ENCODE measurements around the gene ZRANB1.

ZRANB1 gene

GRCh38 chr10:124961248-124961570 lies 19.3 kb downstream of the ZRANB1 start:
- no peak for DNase-seq (ENCODE audit: low read depth)
- H3K4me3 ChIP-seq (ENCODE audit: low read length), result no peak overlapping the region
- no peak for TF ChIP-seq CTCF (IDR thresholded peaks at IDR 0.05; ENCODE audit: insufficient read depth, low read depth, low read length, missing control alignments)

GRCh38 chr10:124962421-124962820 lies 20.5 kb downstream of the ZRANB1 start:
- no peak for TF ChIP-seq CTCF (IDR thresholded peaks at IDR 0.05; ENCODE audit: insufficient read depth, low read depth, low read length, missing control alignments)

GRCh38 chr10:124963866-124964720 lies 22.2 kb downstream of the ZRANB1 start:
- no peak for TF ChIP-seq CTCF (IDR thresholded peaks at IDR 0.05; ENCODE audit: insufficient read depth, low read depth, low read length, missing control alignments)
- no peak overlapping the region for H3K4me3 ChIP-seq (ENCODE audit: low read length)
- no peak for DNase-seq (ENCODE audit: low read depth)

More at GRCh38 chr10:124962421-124962820, 20.5 kb downstream of the ZRANB1 start:
- H3K4me3 ChIP-seq (ENCODE audit: low read length), result no peak overlapping the region
- no peak for DNase-seq (ENCODE audit: low read depth)

- H3K4me3 ChIP-seq (ENCODE audit: low read length), result no peak overlapping the region
- TF ChIP-seq CTCF (IDR thresholded peaks at IDR 0.05; ENCODE audit: insufficient read depth, low read depth, low read length, missing control alignments), result no peak
- no peak for DNase-seq (ENCODE audit: low read depth)
Observed at GRCh38 chr10:124966008-124966407, 24.1 kb downstream of the ZRANB1 start.

GRCh38 chr10:124967255-124967654 lies 25.3 kb downstream of the ZRANB1 start:
- no peak overlapping the region for H3K4me3 ChIP-seq (ENCODE audit: low read length)
- TF ChIP-seq CTCF (IDR thresholded peaks at IDR 0.05; ENCODE audit: insufficient read depth, low read depth, low read length, missing control alignments), result no peak
- DNase-seq (ENCODE audit: low read depth), result no peak

GRCh38 chr10:124971276-124971675 lies 29.4 kb downstream of the ZRANB1 start:
- TF ChIP-seq CTCF (IDR thresholded peaks at IDR 0.05; ENCODE audit: insufficient read depth, low read depth, low read length, missing control alignments), result no peak
- H3K4me3 ChIP-seq (ENCODE audit: low read length), result no peak overlapping the region
- DNase-seq (ENCODE audit: low read depth), result no peak

GRCh38 chr10:124972637-124973036 lies 30.7 kb downstream of the ZRANB1 start:
- no peak for TF ChIP-seq CTCF (IDR thresholded peaks at IDR 0.05; ENCODE audit: insufficient read depth, low read depth, low read length, missing control alignments)
- no peak for DNase-seq (ENCODE audit: low read depth)
- no peak overlapping the region for H3K4me3 ChIP-seq (ENCODE audit: low read length)
